ENCODE measurements around the gene CPED1. TPM values are rescaled to one million over a fixed set of nuclear protein-coding genes. Genes with fewer than 3 reads are reported as not detected.

CPED1 gene
- total RNA-seq, 4 donors from 2014 or later: 7.4 to 19.6 (median 11.4) TPM

- no peak overlapping the region for H3K27ac ChIP-seq
- no peak overlapping the region for H3K4me3 ChIP-seq (replicated peaks in 1 of 3)
- H3K27me3 ChIP-seq: no peaks in the 10 kb centered on the region
- TF ChIP-seq, protein P1, sequence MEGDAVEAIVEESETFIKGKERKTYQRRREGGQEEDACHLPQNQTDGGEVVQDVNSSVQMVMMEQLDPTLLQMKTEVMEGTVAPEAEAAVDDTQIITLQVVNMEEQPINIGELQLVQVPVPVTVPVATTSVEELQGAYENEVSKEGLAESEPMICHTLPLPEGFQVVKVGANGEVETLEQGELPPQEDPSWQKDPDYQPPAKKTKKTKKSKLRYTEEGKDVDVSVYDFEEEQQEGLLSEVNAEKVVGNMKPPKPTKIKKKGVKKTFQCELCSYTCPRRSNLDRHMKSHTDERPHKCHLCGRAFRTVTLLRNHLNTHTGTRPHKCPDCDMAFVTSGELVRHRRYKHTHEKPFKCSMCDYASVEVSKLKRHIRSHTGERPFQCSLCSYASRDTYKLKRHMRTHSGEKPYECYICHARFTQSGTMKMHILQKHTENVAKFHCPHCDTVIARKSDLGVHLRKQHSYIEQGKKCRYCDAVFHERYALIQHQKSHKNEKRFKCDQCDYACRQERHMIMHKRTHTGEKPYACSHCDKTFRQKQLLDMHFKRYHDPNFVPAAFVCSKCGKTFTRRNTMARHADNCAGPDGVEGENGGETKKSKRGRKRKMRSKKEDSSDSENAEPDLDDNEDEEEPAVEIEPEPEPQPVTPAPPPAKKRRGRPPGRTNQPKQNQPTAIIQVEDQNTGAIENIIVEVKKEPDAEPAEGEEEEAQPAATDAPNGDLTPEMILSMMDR (IDR thresholded peaks at IDR 0.05): no peak
- no peak for TF ChIP-seq POLR2A (IDR thresholded peaks at IDR 0.05)
- no peaks in the 10 kb centered on the region for H3K9me3 ChIP-seq
- no peaks in the 10 kb centered on the region for H3K36me3 ChIP-seq
- no peak for DNase-seq
- 91 to 97% methylated on average over 1 of the region's 1 CpG for WGBS, 2 donors
- intact Hi-C loops (cut with DNase I): no loop called here
- peaks cover 0 to 6% of the 10 kb centered on the region in 2 donors for H3K4me1 ChIP-seq
Observed at GRCh38 chr7:121262969-121263368, 274.5 kb downstream of the CPED1 start.

DNA sequence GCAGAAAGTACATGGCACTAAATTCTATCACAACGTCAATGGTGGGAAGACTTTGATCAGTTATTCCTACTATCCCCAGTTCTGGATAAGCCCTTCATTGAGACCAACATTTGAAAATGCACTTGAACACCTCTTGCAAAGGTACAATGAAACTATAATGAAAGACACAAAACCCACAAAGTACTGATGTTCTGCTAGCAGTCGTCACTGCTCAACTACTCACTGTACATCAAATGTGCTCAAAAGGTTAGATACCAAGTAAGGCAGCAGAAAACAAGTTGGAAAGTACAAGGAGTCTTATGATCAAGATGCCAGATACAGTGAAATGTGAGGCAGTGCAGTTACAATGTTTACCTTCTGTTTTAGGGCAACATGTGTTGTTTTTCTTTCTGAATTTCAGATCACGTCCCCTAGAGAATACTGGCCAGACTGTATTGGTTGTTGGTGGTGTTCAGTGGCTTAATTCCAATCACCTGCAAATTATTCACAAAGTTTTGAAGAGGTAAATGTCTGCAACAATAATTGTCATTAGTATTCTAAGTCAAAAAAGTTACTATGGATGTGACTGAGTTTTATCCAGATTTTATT is 277.9 kb downstream of the CPED1 start:
- Histone ChIP-seq H3K4me3 (replicated peaks in 1 of 3) (no peak overlapping the region), H3K36me3 (no peaks in the 10 kb centered on the region), H3K4me1 (peaks cover 0 to 6% of the 10 kb centered on the region in 2 donors), H3K9me3 (no peaks in the 10 kb centered on the region), H3K27me3 (no peaks in the 10 kb centered on the region), H3K27ac (no peak overlapping the region)
- intact Hi-C loops (cut with DNase I): no loop called here
- DNase-seq: no peak
- WGBS, 2 donors: 90 to 91% methylated on average over 3 of the region's 3 CpGs
- TF ChIP-seq, protein P1 (IDR thresholded peaks at IDR 0.05): no peak
- TF ChIP-seq POLR2A (IDR thresholded peaks at IDR 0.05): no peak

- intact Hi-C loops (cut with DNase I): no loop called here
- Histone ChIP-seq H3K4me1 (peaks cover 0 to 6% of the 10 kb centered on the region in 2 donors), H3K4me3 (replicated peaks in 1 of 3) (no peak overlapping the region), H3K9me3 (no peaks in the 10 kb centered on the region), H3K27ac (no peak overlapping the region), H3K27me3 (no peaks in the 10 kb centered on the region), H3K36me3 (no peaks in the 10 kb centered on the region)
- DNase-seq: no peak
- TF ChIP-seq POLR2A (IDR thresholded peaks at IDR 0.05): no peak
- TF ChIP-seq, protein P1 (IDR thresholded peaks at IDR 0.05): no peak
- WGBS, 2 donors: 73 to 84% methylated on average over 1 of the region's 1 CpG
Observed at GRCh38 chr7:121267612-121268011, 279.1 kb downstream of the CPED1 start.

GRCh38 chr7:121269798-121270197 is 281.3 kb downstream of the CPED1 start:
- 90 to 91% methylated on average over 3 of the region's 3 CpGs for WGBS, 2 donors
- Histone ChIP-seq H3K4me1 (no peaks in the 10 kb centered on the region), H3K9me3 (no peaks in the 10 kb centered on the region), H3K27me3 (no peaks in the 10 kb centered on the region), H3K36me3 (no peaks in the 10 kb centered on the region), H3K4me3 (replicated peaks in 1 of 3) (no peak overlapping the region), H3K27ac (no peak overlapping the region)
- intact Hi-C loops (cut with DNase I): no loop called here
- DNase-seq: no peak
- TF ChIP-seq POLR2A (IDR thresholded peaks at IDR 0.05): no peak
- TF ChIP-seq, protein P1 (IDR thresholded peaks at IDR 0.05): no peak

- intact Hi-C loops (cut with DNase I): no loop called here
- no peaks in the 10 kb centered on the region for H3K4me1 ChIP-seq
- no peaks in the 10 kb centered on the region for H3K27me3 ChIP-seq
- H3K27ac ChIP-seq: no peak overlapping the region
- no peak for DNase-seq
- 92 to 93% methylated on average over 2 of the region's 2 CpGs for WGBS, 2 donors
- TF ChIP-seq POLR2A (IDR thresholded peaks at IDR 0.05): no peak
- TF ChIP-seq, protein P1 (IDR thresholded peaks at IDR 0.05): no peak
- no peaks in the 10 kb centered on the region for H3K36me3 ChIP-seq
- no peak overlapping the region for H3K4me3 ChIP-seq (replicated peaks in 1 of 3)
- no peaks in the 10 kb centered on the region for H3K9me3 ChIP-seq
Observed at GRCh38 chr7:121271098-121271497, 282.6 kb downstream of the CPED1 start.
